HepG2 (cell line): ENCODE results near the gene CX3CR1. TPM values are rescaled to one million over a fixed set of nuclear protein-coding genes. Genes with fewer than 3 reads are reported as not detected.

Experiments
- ATAC-seq: fragments of 200-7000 bp; cut with Tn5 transposase; 3 replicates; pipeline ENCODE4 v1.9.1; 2020; ENCODE audit warnings: mild to moderate bottlenecking, moderate library complexity
- BruUV-seq: library from RNA; stranded (reverse); fragments of 400-500 nt; replicated peaks from 2 replicates; lab custom pipeline; 2021; lab: Mats Ljungman, UMichigan
- CTCF ChIA-PET: fragments of 300-600 bp; formaldehyde crosslinking; extraction: SDS; loops from one replicate; lab custom pipeline; 2021; ENCODE audit warnings: low total read pairs, inconsistent platforms, low intra/inter-chr PET ratio; lab: Yijun Ruan, JAX
- POLR2A ChIA-PET: fragments of 350-600 bp; sonication (Branson Sonifier 250); formaldehyde crosslinking; loops from one replicate; lab custom pipeline; 2020; ENCODE audit warnings: antibody characterized with exemption, inconsistent platforms; lab: Yijun Ruan, JAX
- DNase-seq: peaks from one replicate; pipeline ENCODE4 v3.0.0-alpha.2; 2015; ENCODE audit warnings: low spot score
- FAIRE-seq: peaks from 3 replicates; lab custom pipeline; 2011; peaks lifted over from hg19 to GRCh38; lab: Jason Lieb, UNC
- H2AFZ ChIP-seq: one replicate; pipeline ENCODE4 v1.6.1; 2011; ENCODE audit warnings: low read length, inconsistent platforms
- H3K27ac ChIP-seq: fragments of 300-600 bp; 3 replicates; pipeline ENCODE4 v1.8.0; 2011; ENCODE audit warnings: mixed run types, mild to moderate bottlenecking, mixed read lengths, low read length, inconsistent platforms; ENCODE audit not compliant: insufficient read depth; ENCODE audit errors: extremely low read length
- H3K27me3 ChIP-seq, 2 experiments: fragments of 200-600 bp in 1 of 2; 2 replicates in 1 of 2; 3 replicates in 1 of 2; pipeline versions ENCODE4 v1.6.0 to v1.8.0; 2011; ENCODE audit warnings: low read length in 2 of 2, mild to moderate bottlenecking in 2 of 2, moderate library complexity in 2 of 2, inconsistent platforms in 1 of 2; ENCODE audit not compliant: insufficient read depth in 2 of 2, control insufficient read depth in 1 of 2
- H3K36me3 ChIP-seq, 2 experiments: fragments of 200-600 bp in 1 of 2; replicated peaks in 1 of 2; 2 replicates in 1 of 2; 3 replicates in 1 of 2; pipeline versions ENCODE4 v1.5.1 to v1.8.0; 2011; ENCODE audit warnings: low read length in 2 of 2, inconsistent platforms in 1 of 2; ENCODE audit not compliant: insufficient read depth in 2 of 2, control insufficient read depth in 1 of 2
- H3K4me1 ChIP-seq: 2 replicates; pipeline ENCODE4 v1.5.1; 2012; ENCODE audit warnings: low read length, inconsistent platforms; ENCODE audit not compliant: insufficient read depth
- H3K4me2 ChIP-seq: 2 replicates; pipeline ENCODE4 v1.6.0; 2011; ENCODE audit warnings: low read depth, low read length, inconsistent platforms
- H3K4me3 ChIP-seq, 3 experiments: fragments of 200-600 bp in 1 of 3; sonication (generic), shearing (Covaris generic) in 1 of 3; replicated peaks in 1 of 3; 2 replicates each; pipeline ENCODE4 v1.5.1; 2011 to 2016; ENCODE audit warnings: low read length in 3 of 3, inconsistent platforms in 2 of 3, low read depth in 2 of 3, mild to moderate bottlenecking in 2 of 3, control low read depth in 1 of 3, mixed read lengths in 1 of 3; ENCODE audit not compliant: insufficient read depth in 1 of 3
- H3K79me2 ChIP-seq: one replicate; pipeline ENCODE4 v1.6.1; 2011; ENCODE audit warnings: low read length, inconsistent platforms; ENCODE audit not compliant: insufficient read depth
- H3K9ac ChIP-seq: 2 replicates; pipeline ENCODE4 v1.6.0; 2011; ENCODE audit warnings: mild to moderate bottlenecking, low read depth, low read length, inconsistent platforms; ENCODE audit not compliant: insufficient read depth
- H3K9me3 ChIP-seq: 2 replicates; pipeline ENCODE4 v1.5.1; 2012; ENCODE audit warnings: mild to moderate bottlenecking, low read length
- H4K20me1 ChIP-seq: 2 replicates; pipeline ENCODE4 v1.6.0; 2011; ENCODE audit warnings: inconsistent platforms, mild to moderate bottlenecking, low read length, moderate library complexity; ENCODE audit not compliant: insufficient read depth
- GMEB2 ChIP-seq: IDR thresholded peaks from 2 replicates; pipeline ENCODE4 v1.6.1; 2016; ENCODE audit warnings: missing biosample characterization, missing genetic modification reagents, low read depth
- IKZF1 ChIP-seq: fragments of 450-650 bp; IDR thresholded peaks from 2 replicates; pipeline ENCODE4 v1.7.1; 2016
- IRX3 ChIP-seq: sonication (generic); formaldehyde crosslinking; IDR thresholded peaks from 2 replicates; pipeline ENCODE4 v1.8.1; 2023; ENCODE audit warnings: mild to moderate bottlenecking, low read depth, missing genetic modification reagents, borderline replicate concordance
- SKI ChIP-seq: fragments of 450-650 bp; IDR thresholded peaks from one replicate; pipeline ENCODE4 v1.6.1; 2018; ENCODE audit warnings: mild to moderate bottlenecking; ENCODE audit not compliant: partially characterized antibody
- ZFP37 ChIP-seq: sonication (generic); formaldehyde crosslinking; IDR thresholded peaks from 2 replicates; pipeline ENCODE4 v1.4.0; 2020; ENCODE audit warnings: missing genetic modification reagents, borderline replicate concordance
- ZNF558 ChIP-seq: sonication (generic); formaldehyde crosslinking; IDR thresholded peaks from 2 replicates; pipeline ENCODE4 v1.9.0; 2022; ENCODE audit warnings: mild to moderate bottlenecking, missing genetic modification reagents, borderline replicate concordance
- ZNF724P ChIP-seq: sonication (generic); formaldehyde crosslinking; IDR thresholded peaks from 2 replicates; pipeline ENCODE4 v1.8.0; 2022; ENCODE audit warnings: missing genetic modification reagents, borderline replicate concordance
- ZNF761 ChIP-seq: sonication (generic); formaldehyde crosslinking; conservative IDR thresholded peaks from 2 replicates; pipeline ENCODE4 v1.4.0; 2020; ENCODE audit warnings: mild to moderate bottlenecking, missing genetic modification reagents
- ZSCAN25 ChIP-seq: sonication (generic); formaldehyde crosslinking; IDR thresholded peaks from 2 replicates; pipeline ENCODE4 v1.8.0; 2022; ENCODE audit warnings: mild to moderate bottlenecking, missing genetic modification reagents
- WGBS: methylation state at CpG from one replicate; pipeline ENCODE4 v1.1.6; 2017; ENCODE audit warnings: low lambda C conversion rate; 5-methylcytosine and 5-hydroxymethylcytosine counted together
- in situ Hi-C: cut with HindIII; loops from 2 replicates; pipeline ENCODE4 v1.10.0; 2017; ENCODE audit warnings: low pct_unique_long_range_greater_than_20kb; ENCODE audit not compliant: extremely low pct_ligation_motif_present
- intact Hi-C: fragments of 100-400 bp; cut with micrococcal nuclease; formaldehyde crosslinking; loops from one replicate; pipeline ENCODE4 v1.10.0; 2022; ENCODE audit not compliant: unreplicated experiment
- polyA plus RNA-seq, 8 experiments: library from polyadenylated mRNA; depleted of rRNA in 3 of 8; stranded (reverse) in 7 of 8; unstranded in 1 of 8; fragments of >200 nt; fragmentation: Illumina TruSeq in 4 of 8; extraction: Trizol in 4 of 8; gene quantifications; 2 replicates each; pipeline versions ENCODE4 v1.2.1 to v1.2.3, GENCODE V29; 2011 to 2016; ENCODE audit warnings: low read depth in 4 of 8, missing spikeins in 1 of 8, mixed read lengths in 1 of 8; ENCODE audit not compliant: insufficient read depth in 1 of 8
- total RNA-seq, 5 experiments: library from RNA; depleted of rRNA; stranded (reverse); fragments of >200 nt; fragmentation: Illumina TruSeq; extraction: Trizol; gene quantifications; 2 replicates each; pipeline ENCODE4 v1.2.3, GENCODE V29; 2016; ENCODE audit warnings: low read depth in 1 of 5
- TF ChIP-seq, protein P1 (sequence below): sonication (generic); formaldehyde crosslinking; conservative IDR thresholded peaks from 2 replicates; pipeline ENCODE4 v1.4.0; 2020; ENCODE audit warnings: missing genetic modification reagents
- TF ChIP-seq, protein P2 (sequence below): sonication (generic); formaldehyde crosslinking; IDR thresholded peaks from 2 replicates; pipeline ENCODE4 v1.5.0; 2020; ENCODE audit warnings: missing genetic modification reagents

The CX3CR1 gene
- total and polyA plus RNA-seq, 2 of the 13 experiments (the other 11 are each of a cell fraction or from before 2014, with no cell fraction given) = not detected

DNA sequence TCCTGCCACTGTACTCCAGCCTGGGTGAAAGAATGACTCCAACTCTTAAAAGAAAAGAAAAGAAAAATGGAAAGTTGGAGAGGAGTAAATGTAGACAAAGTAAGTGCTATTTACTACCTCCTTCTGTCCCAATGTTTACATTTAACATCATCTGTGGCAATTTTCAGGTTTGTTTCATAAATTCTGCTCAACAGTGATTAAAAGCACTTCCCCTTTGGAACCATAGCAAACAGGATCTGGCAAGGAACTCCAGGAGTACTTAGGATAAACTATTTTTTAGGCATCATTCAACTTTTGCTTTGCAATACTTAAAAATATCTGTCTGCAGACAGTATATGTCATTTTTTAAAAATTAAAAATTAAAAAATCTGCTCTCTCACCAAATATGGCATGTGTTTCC, 5.5 kb upstream of the CX3CR1 start (continued):
- TF ChIP-seq, protein P1, sequence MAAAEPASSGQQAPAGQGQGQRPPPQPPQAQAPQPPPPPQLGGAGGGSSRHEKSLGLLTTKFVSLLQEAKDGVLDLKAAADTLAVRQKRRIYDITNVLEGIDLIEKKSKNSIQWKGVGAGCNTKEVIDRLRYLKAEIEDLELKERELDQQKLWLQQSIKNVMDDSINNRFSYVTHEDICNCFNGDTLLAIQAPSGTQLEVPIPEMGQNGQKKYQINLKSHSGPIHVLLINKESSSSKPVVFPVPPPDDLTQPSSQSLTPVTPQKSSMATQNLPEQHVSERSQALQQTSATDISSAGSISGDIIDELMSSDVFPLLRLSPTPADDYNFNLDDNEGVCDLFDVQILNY (CRISPR knock-in tag) = no peak
- no peak for TF ChIP-seq IRX3
- TF ChIP-seq ZNF724P (CRISPR knock-in tag) = no peak
- no peak for TF ChIP-seq ZFP37 (CRISPR knock-in tag)
- TF ChIP-seq, protein P2, sequence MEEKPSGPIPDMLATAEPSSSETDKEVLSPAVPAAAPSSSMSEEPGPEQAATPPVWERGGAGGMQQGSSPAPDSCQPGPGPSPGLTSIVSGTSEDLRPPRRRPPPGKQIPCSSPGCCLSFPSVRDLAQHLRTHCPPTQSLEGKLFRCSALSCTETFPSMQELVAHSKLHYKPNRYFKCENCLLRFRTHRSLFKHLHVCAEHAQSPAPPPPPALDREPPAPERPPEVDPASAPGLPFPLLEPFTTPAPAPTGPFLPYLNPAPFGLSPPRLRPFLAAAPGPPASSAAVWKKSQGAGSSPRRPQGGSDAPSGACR (CRISPR knock-in tag) = no peak
- TF ChIP-seq ZNF761 (CRISPR knock-in tag) = no peak
- no peak for TF ChIP-seq SKI
- no peak for TF ChIP-seq ZNF558 (CRISPR knock-in tag)
- TF ChIP-seq, all 625 proteins: peak for 0

- no peak for DNase-seq
- TF ChIP-seq ZSCAN25 = no peak
- no peak for TF ChIP-seq IKZF1
- no peak for TF ChIP-seq GMEB2 (CRISPR knock-in tag)
- Histone ChIP-seq H3K36me3 (no peaks in the 10 kb centered on the region), H4K20me1 (no peaks in the 10 kb centered on the region), H3K27ac (no peak overlapping the region), H3K9me3 (no peaks in the 10 kb centered on the region), H3K27me3 (peaks cover 0 to 13% of the 10 kb centered on the region in 2 experiments; a peak in 2 of 5 replicates), H3K4me1 (peaks cover 12% of the 10 kb centered on the region; the same call in 1 of the 2 replicates), H3K4me2 (peak overlapping the region; percentile 61), H3K9ac (no peak overlapping the region), H2AFZ (peak overlapping the region; percentile 87), H3K79me2 (no peaks in the 10 kb centered on the region), H3K4me3 (peak overlapping the region; percentile 19 to 45 (median 28); a peak in 5 of 6 replicates)
- intact Hi-C loops = no loop called here
- WGBS = 12% methylated on average over 5 of the region's 5 CpGs
- no peak for ATAC-seq
- in situ Hi-C loops = no loop called here
- ChIA-PET POLR2A (no interaction called here), CTCF (interaction anchor here (0.7 kb wide), 1 partner anchor 95 kb away, joined by 3 read pairs; no protein-coding TSS in a partner anchor)
- FAIRE-seq = no peak
- no TSS peak for BruUV-seq
Measured at GRCh38 chr3:39284457-39284881, 4.6 kb upstream of the CX3CR1 start.
